Fibroblast of lung (primary cell): ENCODE measurements around the gene UBL7. TPM values are rescaled to one million over a fixed set of nuclear protein-coding genes. Genes with fewer than 3 reads are reported as not detected.

Source experiments
- DNase-seq, 2 donors: peaks; one replicate each; pipeline versions ENCODE4 v3.0.0 to v3.0.0-alpha.2; 2010; ENCODE audit warnings: low read depth in 2 of 2
- H2AFZ ChIP-seq: 2 replicates; pipeline ENCODE4 v1.5.1; 2012; ENCODE audit warnings: low read length, control low read depth, inconsistent platforms
- H3K27ac ChIP-seq: 2 replicates; pipeline ENCODE4 v1.5.1; 2011; ENCODE audit warnings: low read length, control low read depth; ENCODE audit not compliant: insufficient read depth
- H3K27me3 ChIP-seq: 2 replicates; pipeline ENCODE4 v1.5.1; 2011; ENCODE audit warnings: mild to moderate bottlenecking, low read length; ENCODE audit not compliant: control insufficient read depth, insufficient read depth
- H3K36me3 ChIP-seq: 2 replicates; pipeline ENCODE4 v1.5.1; 2011; ENCODE audit warnings: low read length; ENCODE audit not compliant: control insufficient read depth, insufficient read depth
- H3K4me1 ChIP-seq: 2 replicates; pipeline ENCODE4 v1.5.1; 2011; ENCODE audit warnings: low read length; ENCODE audit not compliant: control insufficient read depth, insufficient read depth; ENCODE audit errors: extremely low read depth
- H3K4me2 ChIP-seq: 2 replicates; pipeline ENCODE4 v1.5.1; 2011; ENCODE audit warnings: low read length, control low read depth; ENCODE audit not compliant: insufficient read depth; ENCODE audit errors: extremely low read depth
- H3K4me3 ChIP-seq, 4 experiments: fragments of 200-600 bp in 1 of 4; sonication (generic) in 1 of 4; replicated peaks in 1 of 4; 2 replicates each; pipeline ENCODE4 v1.5.1; 2011 to 2016; ENCODE audit warnings: low read length in 4 of 4, low read depth in 3 of 4, mild to moderate bottlenecking in 3 of 4, control low read depth in 2 of 4, inconsistent platforms in 1 of 4, mixed read lengths in 1 of 4; ENCODE audit not compliant: insufficient read depth in 1 of 4; ENCODE audit errors: control extremely low read depth in 1 of 4
- H3K79me2 ChIP-seq: 2 replicates; pipeline ENCODE4 v1.5.1; 2012; ENCODE audit warnings: mild to moderate bottlenecking, low read length, inconsistent platforms; ENCODE audit not compliant: control insufficient read depth, insufficient read depth
- H3K9ac ChIP-seq: 2 replicates; pipeline ENCODE4 v1.5.1; 2011; ENCODE audit warnings: mild to moderate bottlenecking, low read length, control low read depth; ENCODE audit not compliant: insufficient read depth
- H3K9me3 ChIP-seq: 2 replicates; pipeline ENCODE4 v1.5.1; 2012; ENCODE audit warnings: low read depth, low read length; ENCODE audit not compliant: control insufficient read depth, insufficient read depth
- H4K20me1 ChIP-seq: 2 replicates; pipeline ENCODE4 v1.5.1; 2011; ENCODE audit warnings: low read length; ENCODE audit not compliant: control insufficient read depth, insufficient read depth; ENCODE audit errors: extremely low read depth
- EZH2 ChIP-seq: IDR thresholded peaks from 2 replicates; pipeline ENCODE4 v1.5.1; 2012; ENCODE audit warnings: low read length, control low read depth, mild to moderate bottlenecking; ENCODE audit errors: missing control alignments
- polyA plus RNA-seq, 2 donors: library from polyadenylated mRNA; depleted of rRNA in 1 of 2; stranded (reverse) in 1 of 2; unstranded in 1 of 2; fragments of >200 nt; gene quantifications; 2 replicates each; pipeline ENCODE4 v1.2.1, GENCODE V29; 2011 to 2012; ENCODE audit warnings: missing spikeins in 1 of 2
- total RNA-seq: library from RNA; depleted of rRNA; stranded (reverse); fragments of >200 nt; gene quantifications from 2 replicates; pipeline ENCODE4 v1.2.1, GENCODE V29; 2014
- TF ChIP-seq, protein P1 (sequence below), 2 donors: IDR thresholded peaks in 1 of 2; conservative IDR thresholded peaks in 1 of 2; 1 replicate in 1 of 2; 2 replicates in 1 of 2; pipeline ENCODE4 v1.5.1; 2011 to 2012; ENCODE audit warnings: low read length in 2 of 2, control low read depth in 1 of 2, inconsistent platforms in 1 of 2, low read depth in 1 of 2, mild to moderate bottlenecking in 1 of 2

The UBL7 gene
- total and polyA plus RNA-seq, 2 donors (not counting 1 experiment from before 2014, with no cell fraction given): 31.9 to 36.8 TPM

DNA sequence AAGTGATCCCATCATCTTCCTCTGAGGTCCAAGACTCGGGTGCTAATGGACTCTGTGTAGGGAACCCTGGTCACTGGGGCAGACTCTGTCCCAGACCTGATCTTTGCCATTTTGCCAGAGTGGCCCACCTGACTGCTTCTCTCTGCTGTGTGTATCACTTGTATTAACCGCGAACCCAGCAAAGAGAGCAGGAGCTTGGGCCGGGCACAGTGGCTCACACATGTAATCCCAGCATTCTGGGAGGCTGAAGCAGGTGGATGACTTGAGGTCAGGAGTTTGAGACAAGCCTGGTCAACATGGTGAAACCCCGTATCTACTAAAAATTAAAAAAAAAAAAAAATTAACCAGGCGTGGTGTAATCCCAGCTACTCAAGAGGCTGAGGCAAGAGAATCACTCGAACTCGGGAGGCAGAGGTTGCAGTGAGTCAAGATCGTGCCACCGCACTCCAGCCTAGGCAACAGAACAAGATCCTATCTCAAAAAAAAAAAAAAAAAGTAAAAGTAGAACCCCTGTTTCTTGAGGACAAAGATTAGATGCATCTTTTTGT is 60.6 kb downstream of the UBL7 start:
- Histone ChIP-seq H3K27ac (no peak overlapping the region), H3K4me1 (peaks cover 29% of the 10 kb centered on the region), H3K36me3 (no peaks in the 10 kb centered on the region), H3K9ac (no peak overlapping the region), H3K79me2 (no peaks in the 10 kb centered on the region), H2AFZ (no peak overlapping the region), H4K20me1 (no peaks in the 10 kb centered on the region), H3K4me2 (no peak overlapping the region), H3K9me3 (no peaks in the 10 kb centered on the region), H3K4me3 (no peak overlapping the region), H3K27me3 (no peaks in the 10 kb centered on the region)
- no peak for TF ChIP-seq EZH2
- TF ChIP-seq, protein P1, sequence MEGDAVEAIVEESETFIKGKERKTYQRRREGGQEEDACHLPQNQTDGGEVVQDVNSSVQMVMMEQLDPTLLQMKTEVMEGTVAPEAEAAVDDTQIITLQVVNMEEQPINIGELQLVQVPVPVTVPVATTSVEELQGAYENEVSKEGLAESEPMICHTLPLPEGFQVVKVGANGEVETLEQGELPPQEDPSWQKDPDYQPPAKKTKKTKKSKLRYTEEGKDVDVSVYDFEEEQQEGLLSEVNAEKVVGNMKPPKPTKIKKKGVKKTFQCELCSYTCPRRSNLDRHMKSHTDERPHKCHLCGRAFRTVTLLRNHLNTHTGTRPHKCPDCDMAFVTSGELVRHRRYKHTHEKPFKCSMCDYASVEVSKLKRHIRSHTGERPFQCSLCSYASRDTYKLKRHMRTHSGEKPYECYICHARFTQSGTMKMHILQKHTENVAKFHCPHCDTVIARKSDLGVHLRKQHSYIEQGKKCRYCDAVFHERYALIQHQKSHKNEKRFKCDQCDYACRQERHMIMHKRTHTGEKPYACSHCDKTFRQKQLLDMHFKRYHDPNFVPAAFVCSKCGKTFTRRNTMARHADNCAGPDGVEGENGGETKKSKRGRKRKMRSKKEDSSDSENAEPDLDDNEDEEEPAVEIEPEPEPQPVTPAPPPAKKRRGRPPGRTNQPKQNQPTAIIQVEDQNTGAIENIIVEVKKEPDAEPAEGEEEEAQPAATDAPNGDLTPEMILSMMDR (conservative IDR thresholded peaks at IDR 0.05 in 1 of 2, IDR thresholded peaks at IDR 0.05 in 1 of 2; ENCODE audit: low read depth in 1 of 2, low read length in 2 of 2): no peak
- peak in 1 of 2 donors; percentile 50 for DNase-seq

DNA sequence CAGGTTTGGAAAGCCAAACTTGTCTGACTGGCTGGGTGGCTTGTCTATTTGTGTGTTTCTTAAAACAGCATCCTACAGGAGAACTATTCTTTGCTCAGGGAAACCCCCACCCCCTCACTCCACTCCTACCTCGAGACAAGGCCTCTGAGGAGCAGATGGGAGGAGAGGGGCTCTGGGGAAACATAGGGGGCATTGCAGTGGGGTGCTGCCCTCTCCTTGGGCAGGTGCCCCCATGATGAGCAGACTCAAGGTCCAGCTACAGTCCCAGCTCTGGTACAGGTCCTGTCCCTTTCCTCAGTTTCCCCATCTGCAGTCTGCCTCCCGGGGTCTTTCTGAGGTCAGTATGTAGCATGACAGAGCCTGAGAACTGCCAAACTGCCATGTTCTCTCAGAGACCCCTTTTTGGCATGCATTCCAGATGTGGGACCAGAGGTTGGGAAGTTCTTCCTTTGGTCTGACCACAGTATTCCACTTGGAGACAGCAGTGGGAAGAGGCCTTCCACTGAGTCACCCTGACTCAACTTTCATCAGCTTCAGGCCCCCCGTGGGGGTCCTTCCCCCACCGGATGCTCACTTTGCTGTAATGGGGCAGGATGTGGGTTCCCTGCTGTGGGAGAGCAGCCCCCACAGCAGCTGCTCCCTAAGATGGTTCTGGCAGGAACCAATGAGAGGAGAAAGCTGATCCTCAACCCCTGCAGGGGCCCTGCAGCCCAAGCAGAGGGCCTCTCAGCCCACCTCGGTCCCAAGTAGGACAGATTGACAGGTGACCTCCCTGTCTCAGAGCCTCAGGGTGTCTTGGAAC is 61.2 kb downstream of the UBL7 start:
- Histone ChIP-seq H3K4me2 (peak overlapping the region; percentile 48), H3K27me3 (no peaks in the 10 kb centered on the region), H3K27ac (no peak overlapping the region), H2AFZ (no peak overlapping the region), H4K20me1 (no peaks in the 10 kb centered on the region), H3K4me1 (peaks cover 35% of the 10 kb centered on the region), H3K9me3 (no peaks in the 10 kb centered on the region), H3K9ac (no peak overlapping the region), H3K79me2 (no peaks in the 10 kb centered on the region), H3K36me3 (no peaks in the 10 kb centered on the region), H3K4me3 (no peak overlapping the region)
- DNase-seq: peak; percentile 31 to 91
- TF ChIP-seq, protein P1 (conservative IDR thresholded peaks at IDR 0.05 in 1 of 2, IDR thresholded peaks at IDR 0.05 in 1 of 2; ENCODE audit: low read depth in 1 of 2, low read length in 2 of 2): no peak
- TF ChIP-seq EZH2: no peak

DNA sequence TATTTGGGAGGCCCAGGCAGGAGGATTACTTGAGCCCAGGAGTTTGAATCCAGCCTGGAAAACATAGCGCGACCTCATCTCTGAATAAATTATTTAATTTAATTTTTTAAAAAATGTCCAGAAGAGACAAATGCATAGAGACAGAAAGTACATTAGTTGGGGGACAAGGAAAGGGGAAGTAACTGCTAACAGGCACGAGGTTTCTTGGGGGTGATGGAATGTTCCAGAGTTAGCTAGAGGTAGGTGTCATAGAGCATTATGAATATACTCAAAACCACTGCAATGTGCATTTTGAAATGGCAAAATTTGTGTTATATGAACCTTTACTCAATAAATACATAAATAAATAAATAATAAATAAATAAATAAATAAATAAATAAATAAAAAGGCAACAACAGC is 61.9 kb downstream of the UBL7 start:
- H3K36me3 ChIP-seq: no peaks in the 10 kb centered on the region
- no peak overlapping the region for H3K4me2 ChIP-seq
- H2AFZ ChIP-seq: no peak overlapping the region
- TF ChIP-seq EZH2: no peak
- TF ChIP-seq, protein P1 (conservative IDR thresholded peaks at IDR 0.05 in 1 of 2, IDR thresholded peaks at IDR 0.05 in 1 of 2; ENCODE audit: low read depth in 1 of 2, low read length in 2 of 2): no peak
- no peaks in the 10 kb centered on the region for H3K9me3 ChIP-seq
- no peaks in the 10 kb centered on the region for H3K79me2 ChIP-seq
- H3K27me3 ChIP-seq: no peaks in the 10 kb centered on the region
- DNase-seq: no peak
- no peak overlapping the region for H3K9ac ChIP-seq
- peaks cover 35% of the 10 kb centered on the region for H3K4me1 ChIP-seq
- no peak overlapping the region for H3K4me3 ChIP-seq
- H4K20me1 ChIP-seq: no peaks in the 10 kb centered on the region
- H3K27ac ChIP-seq: no peak overlapping the region
